Measurements from ENCODE around the gene CREBZF.
"Not testable (repeated sequence)": the region's sequence is repeated elsewhere in the genome, so short reads cannot be mapped to it uniquely, and the experiment has no call there.

The CREBZF gene

DNA sequence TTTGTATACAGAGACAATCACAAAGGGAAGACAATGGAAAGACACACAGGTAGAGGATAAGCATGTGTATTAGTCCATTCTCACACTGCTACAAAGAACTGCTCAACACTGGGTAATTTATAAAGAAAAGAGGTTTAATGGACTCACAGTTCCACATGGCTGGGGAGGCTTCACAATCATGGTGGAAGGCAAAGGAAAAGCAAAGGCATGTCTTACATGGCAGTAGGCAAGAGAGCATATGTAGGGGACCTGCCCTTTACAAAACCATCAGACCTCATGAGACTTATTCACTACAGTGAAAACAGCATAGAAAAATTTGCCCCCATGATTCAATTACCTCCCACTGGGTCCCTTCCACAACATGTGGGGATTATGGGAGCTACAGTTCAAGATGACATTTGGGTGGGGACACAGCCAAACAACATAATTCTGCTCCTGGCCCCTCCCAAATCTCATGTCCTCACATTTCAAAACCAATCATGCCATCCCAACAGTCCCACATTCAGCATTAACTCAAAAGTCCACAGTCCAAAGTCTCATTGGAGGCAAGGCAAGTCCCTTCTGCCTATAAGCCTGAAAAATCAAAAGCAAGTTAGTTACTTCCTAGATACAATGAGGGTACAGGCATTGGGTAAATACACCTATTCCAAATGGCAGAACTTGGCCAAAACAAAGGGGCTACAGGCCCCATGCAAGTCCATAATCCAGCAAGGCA lies 6.2 kb upstream of the CREBZF start:
- DNase-seq = not testable (repeated sequence)

DNA sequence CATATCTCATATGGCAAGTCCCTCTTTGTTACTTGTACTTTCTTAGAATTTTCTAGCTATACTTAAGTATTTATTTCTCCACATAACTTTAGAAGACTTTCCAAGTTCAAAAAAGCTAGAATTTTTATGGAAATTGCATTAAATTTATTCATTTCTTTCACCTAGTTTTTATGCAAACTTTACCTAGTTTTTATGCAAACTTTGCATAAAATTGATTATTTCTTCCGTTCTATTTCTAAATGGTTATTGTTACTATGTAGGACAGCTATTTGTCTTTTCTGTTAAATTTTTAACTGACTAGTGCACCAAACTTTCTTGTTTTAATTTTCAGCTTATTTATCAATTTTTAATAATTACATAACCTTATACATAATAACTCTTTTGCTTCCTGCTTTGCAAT lies 3.2 kb upstream of the CREBZF start:
- DNase-seq = no peak

DNA sequence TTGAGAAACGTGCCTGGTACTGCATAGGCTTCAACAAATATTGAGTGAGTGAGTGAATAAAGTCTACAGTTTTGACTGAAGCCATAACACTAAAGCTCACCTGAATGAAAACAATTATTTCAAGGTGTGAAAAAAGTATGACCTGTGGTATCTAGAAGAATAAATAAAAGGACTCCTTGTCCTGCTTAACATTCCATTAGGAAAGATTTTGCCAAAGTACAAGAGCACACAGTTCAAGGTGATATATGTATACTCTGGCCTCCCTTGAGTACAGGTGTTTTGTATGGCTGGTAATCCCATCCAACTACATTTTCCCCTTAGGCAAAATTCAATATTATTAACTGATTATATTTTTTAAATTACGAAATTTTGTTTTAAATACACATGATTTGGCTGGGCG lies 1.8 kb upstream of the CREBZF start:
- DNase-seq = no peak

DNA sequence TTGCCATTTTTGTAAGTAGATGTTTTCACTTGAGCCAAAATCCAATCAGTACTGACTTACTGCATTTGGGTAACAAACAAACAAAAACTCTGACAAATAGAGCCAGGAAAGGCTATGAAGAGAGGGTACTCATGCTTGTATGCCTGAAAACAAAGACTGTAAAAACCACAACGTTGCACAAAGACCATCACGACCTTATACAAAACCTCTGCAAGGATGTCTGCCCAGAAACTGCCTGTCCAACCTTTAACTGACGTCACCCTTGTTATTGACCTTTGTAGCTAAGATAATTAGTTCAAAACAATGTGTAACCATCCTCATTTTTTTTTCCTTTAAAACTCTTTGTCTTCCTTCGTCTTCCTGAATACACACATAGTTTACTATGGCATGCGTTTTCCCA lies 804 bp upstream of the CREBZF start:
- no peak for DNase-seq

DNA sequence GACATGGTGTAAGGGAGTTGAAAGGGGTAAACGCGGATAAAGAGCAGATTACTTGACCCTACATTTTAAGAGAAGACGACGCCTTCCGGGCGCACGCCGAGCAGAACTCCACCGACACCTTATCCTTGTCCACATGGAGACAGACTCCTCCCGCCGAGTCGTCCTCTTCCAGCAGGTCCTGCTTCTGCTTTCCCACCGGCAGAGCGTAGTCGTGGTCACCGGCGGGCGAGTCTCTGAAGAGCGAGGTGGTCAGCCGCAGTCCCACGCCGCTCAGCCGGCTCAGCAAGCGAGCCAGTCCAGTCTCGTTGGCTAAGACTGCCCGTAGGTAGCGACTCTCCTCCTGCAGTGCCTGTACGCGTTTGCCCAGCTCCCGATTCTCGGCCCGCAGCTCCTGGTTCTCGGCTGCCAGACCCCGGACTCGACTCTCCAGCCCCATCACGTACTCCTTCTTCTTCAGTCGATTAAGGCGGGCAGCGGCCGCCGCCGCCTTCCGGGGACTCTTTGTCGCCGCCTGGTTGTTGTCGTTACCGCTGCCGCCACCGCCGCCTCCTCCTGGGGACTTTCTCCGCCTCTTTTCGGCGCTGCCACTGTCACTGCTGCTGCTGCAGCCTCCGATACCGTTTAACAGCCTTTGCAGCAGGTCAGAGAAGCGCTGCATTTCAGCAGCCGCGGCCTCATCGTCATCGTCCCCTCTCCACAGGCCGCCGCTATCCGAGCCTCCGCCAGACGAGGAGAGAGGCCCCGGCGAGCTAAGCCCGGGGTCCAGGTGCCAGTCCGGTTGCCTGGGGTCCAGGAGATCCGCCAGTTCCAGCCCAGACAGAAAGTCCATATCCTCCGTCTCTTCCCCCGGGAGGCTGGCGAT lies 945 bp downstream of the CREBZF start:
- peak; percentile 82 for DNase-seq

DNA sequence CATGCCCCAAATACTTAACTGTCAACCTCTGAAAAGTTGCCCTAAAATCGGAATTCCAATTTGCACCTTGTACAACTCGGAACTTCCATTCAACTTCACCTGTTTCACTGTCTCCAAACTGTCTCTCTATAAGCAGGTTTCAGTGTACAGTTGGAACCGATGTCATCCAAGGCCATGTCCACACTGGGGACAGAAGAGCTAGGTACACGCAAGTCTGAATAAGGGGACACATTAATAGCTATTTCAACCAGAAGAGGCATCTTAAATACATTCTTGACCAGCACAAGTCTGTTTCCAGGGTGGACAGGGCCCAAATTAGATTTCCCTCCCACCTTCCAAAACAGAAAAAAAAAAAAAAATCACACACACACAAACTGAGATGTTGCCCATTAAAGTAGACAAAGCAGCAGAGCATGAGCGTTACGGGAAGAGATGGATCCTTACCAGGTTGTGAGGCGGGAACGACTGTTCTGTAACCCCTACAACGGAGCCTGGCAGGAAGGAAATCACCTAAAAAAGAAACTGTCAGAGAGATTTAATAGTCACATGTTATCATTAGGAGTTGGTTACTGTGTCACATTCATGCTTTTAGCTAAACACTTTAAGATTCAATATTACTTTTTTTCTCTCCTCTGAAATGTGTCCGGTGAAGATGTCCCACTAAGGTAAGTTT lies 1.7 kb downstream of the CREBZF start:
- DNase-seq = peak; percentile 52

DNA sequence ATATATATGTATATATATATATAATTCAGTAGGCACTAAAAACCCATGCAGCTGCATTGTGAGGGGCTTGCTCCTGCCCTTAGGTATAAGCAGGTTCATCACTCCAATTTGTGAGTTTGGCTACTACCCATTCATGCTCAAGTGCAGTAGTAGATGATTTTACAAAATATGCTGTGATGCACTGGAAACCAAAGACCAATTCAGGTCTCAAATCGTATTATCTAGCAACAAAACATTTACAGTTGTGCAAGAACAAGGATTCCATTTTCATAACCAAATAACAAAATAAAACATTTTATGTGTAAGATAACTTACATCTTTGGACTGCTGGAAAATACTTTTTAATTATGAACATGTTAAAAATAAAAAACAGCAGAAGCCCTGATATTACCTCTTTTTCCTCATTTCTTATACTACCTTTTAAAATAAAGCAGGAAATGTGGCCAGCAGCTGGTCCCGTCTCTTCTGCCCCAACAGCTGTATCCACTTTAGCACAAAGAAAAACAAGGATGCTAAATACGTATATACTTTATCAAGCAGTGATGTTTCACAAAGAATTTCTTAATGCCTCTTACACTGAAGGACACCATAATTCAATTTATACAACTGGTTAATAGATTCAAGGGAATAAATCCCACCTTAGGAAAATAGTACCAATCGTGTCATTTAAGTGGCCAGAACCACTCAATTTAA lies 2.8 kb downstream of the CREBZF start:
- peak; percentile 8 for DNase-seq

DNA sequence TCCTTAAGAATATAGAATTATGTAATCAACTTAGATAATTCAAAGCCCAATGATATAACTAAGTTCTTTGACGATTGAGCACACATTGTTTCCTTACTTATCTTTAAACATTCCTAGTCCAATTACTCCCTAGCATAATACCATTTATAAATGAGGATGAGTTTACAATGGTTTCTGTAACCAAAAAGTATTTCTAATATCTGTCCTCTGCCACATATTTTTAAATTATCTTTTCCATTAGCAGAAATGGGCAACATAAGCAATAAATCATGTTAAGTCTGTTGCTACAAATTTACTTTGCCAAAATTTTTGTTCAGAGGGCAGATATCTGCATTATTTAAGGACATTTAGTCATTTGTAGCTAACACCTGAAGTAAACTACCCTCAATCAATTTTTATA lies 6.7 kb downstream of the CREBZF start:
- DNase-seq = no peak

DNA sequence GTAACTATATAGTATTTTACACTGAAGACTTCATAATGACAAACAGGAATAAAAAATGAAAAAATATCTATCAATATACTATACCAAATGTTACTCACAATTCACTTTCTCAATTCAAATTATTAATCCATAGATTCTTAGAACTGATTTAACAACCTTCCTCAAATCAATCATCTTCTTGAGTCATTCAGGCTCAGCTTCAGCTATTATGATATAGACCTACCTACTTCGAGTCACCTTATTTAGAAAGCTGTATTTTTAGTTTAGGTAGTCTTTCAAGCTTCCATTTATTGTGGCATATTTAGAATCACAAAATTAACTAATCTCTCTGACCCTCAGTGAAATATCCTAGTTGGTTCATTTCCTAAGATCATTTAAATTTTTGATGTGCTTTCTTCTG lies 8.2 kb downstream of the CREBZF start:
- DNase-seq = no peak

DNA sequence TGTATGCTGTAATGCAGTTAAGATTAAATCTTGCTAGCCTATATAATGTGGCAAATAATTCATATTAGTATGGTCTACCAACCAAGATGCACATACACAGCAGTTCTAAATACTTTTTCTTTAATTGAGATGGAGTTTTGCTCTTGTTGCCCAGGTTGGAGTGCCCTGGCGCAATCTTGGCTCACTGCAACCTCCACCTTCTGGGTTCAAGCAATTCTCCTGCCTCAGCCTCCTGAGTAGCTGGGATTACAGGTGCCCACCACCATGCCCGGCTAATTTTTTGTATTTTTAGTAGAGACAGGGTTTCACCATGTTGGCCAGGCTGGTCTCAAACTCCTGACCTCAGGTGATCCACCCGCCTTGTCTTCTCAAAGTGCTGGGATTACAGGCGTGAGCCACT lies 10.6 kb downstream of the CREBZF start:
- DNase-seq = not testable (repeated sequence)

DNA sequence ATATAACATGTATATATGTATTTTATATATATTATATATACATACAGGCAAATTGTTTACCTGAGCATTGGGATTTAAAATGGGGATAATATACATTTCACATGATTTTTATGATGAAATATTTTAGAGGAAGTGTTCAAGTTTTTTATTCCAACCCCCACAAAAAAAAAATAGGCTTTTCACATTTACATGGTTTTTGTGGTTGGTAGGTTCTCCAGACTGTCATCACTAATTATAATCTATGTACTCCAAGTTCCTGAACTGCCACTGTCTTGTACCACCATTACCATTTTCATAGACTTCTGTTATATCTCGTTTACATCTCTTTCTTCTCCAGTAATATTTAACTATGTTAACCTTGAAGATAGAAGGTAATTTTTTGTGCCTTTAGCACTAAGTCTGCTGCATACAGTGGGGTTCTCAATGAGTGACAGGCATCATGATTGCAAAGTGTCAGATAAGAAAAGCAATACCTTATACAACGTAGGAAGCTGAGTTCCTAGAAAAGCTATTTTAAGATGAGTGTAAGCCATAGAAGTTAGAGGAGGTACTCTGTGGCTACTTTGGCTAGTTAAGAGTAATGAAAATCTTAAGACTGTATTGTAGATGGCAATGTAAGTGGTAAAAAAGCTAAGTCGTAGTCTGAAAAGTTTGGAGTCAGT lies 12.0 kb downstream of the CREBZF start:
- no peak for DNase-seq

DNA sequence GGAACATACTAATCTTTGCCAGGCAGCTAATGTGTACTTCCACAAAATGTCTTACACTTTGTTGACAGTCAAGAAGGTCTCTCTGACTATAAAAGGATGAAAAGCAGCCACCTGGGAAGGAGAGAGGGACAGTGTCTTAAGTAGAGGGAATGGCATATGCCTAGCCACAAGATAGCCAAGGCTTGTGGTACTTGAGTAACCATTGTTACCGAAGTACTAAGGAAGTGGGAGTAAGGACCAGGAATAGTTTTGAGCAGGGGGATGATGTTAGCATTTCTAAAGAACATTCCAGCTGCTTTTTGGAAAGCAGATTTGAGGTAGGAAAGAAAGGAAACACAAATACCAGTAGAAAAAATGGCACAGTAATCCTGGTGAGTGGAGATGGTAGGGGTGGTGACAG lies 13.8 kb downstream of the CREBZF start:
- no peak for DNase-seq

DNA sequence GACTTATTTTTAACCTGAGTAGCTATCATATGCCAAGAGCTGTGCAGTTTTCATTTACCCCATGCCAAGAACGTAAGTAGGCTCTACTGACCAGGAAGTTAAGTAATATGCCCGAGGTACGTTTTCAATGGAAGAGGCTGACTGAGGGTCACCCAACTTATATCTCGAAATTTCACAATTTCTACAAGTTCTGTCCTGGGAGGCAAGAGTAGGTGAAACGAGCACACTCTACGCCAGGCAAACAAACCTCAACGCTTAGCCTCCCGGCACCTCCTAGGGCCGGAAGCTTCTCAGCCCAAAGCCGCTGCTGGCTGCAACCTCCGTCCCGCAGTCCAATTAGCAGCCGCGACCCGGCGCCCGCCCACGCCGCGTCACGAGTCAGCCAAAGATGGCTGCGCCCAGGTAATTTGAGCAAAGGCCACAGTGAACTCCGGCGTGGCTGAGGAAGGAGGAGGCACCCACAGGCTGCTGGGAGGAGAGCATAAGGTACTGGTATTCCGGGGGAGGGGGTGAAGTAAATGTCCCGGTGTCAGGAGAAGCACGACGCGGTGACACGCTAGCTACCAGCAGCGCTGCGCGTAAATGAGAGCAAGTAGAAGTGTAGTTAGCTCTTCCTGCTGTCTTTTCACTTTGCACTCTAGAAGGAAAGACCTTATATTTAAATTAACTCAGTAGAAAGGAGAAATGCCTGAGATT lies 17.2 kb downstream of the CREBZF start, which contains the start of gene TMEM126A:
TMEM126A (plus strand) TSS at position 364 of the 696 bp plus-strand sequence. CDS start 2,289 bp downstream, outside the sequence.
- DNase-seq = peak; percentile 97

DNA sequence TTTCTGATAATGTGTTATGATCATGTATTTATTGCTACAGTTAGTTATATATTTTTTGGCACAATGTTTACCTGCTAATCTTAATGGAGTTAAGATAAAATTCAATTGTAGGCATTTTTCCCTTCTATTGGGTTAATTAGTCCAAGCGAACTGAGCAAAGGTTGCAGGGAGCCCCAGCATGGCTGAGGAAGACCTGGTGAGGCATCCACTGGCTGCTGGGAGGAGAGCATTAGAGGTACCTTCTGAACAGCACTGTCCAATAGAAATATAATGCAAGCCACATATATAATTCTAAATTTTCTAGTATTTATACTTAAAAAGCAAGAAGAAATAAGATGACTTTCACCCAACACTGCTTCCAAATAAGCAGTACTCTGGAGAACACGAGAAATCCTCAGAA lies 17.9 kb downstream of the CREBZF start:
- DNase-seq = peak; percentile 29

DNA sequence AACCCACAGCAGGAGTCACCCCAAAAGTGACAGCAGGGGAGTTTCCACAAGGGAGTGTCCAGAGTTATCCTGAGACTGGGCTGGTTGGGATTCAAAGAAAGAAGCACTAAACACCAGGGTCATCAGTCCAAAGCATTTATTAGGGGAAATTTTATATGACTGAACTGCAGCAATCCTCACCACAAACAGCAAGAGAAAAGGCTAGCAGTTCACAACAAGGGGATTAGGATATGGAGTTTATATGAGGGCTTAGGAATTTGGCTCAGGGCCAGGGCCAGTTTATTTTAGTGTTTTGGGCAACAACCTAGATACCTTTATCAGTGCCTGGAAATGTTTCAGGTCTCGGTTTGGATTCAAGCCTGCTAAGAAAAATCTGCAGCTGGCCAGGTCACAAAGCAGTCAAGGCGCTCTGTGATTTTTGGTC lies 21.7 kb downstream of the CREBZF start:
- peak; percentile 28 for DNase-seq

DNA sequence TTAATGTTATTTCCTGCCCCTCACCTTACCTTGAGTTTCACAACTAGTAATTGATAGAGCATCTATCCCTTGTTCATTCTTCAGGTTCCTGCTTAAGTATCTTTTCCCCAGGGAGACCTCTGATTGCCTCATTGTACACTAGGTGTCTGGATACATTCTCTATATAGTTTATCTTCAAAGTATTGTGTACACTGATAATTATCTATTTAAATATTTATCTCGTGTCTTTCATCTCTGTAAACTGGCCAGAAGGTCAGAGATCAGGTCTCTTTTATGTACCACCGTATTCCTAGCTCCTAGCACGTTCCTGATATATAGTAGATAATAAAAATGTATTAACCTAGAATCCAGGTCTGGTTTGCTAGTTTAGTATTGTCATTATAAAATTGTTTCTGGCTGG lies 30.2 kb downstream of the CREBZF start:
- DNase-seq = no peak

DNA sequence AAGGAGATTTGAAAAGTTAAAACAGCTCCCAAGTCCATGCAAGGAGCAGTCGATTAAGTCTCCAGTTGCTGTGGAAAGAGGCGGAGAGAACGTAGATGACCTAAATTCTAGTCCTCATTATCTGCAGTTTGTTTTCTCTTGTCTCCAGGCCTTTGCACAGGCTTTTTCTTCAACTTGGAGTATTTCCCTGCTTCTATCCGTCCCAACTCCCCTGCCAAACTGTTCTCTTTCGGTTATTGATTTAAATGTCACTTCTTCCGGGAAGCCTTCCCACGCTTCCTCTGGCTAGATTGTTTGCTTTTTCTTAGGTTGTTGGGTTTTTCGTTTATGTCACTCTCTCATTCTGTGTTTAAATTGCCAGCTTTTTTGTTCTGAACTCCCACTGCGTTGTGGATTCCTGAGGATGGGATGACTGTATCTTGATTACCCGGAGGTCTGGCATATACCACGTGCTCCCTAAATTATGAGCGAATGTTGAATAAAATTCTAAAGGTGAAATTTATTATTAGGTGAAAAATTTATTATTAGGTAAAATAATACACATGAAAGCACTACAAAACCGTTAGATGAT lies 36.1 kb downstream of the CREBZF start:
- no peak for DNase-seq

DNA sequence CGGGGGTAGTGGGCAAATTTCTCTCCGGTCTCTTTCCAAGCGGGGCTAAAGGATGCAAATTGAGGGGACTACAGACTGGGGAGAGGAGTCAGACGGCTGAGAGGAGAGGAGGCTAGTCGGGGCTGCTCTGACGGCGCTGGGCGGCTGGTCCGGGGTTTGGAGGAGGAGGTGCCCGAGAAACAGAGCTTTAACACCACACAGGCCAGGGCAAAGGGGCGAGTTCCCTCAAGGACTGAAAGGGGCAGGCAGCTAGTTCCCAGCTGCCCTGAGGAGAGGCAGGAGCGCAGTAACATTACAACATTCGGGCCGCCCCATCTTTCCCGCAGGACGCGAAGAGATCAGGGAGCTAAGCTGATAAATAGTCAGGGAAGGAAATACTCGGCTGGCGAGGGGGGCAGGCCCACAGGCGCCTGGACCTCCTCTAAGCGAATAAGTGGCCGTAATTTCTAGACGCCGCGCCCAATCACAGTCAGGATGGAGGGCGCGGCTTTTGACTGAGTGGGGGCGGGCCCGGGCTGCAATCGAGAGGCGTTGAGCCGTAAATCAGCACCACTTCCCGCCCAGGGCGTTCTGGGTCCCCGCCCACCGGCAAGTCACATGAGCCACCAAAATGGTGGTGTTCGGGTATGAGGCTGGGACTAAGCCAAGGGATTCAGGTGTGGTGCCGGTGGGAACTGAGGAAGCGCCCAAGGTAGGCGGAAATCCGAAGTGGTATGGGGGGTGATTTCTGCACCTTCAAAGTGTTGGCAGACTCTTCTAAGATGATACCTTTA lies 36.7 kb downstream of the CREBZF start, which contains the start of gene TMEM126B:
TMEM126B (plus strand) TSS at position 596 of the 773 bp plus-strand sequence; CDS start at position 611, 15 bp downstream.
- DNase-seq = peak; percentile 99

DNA sequence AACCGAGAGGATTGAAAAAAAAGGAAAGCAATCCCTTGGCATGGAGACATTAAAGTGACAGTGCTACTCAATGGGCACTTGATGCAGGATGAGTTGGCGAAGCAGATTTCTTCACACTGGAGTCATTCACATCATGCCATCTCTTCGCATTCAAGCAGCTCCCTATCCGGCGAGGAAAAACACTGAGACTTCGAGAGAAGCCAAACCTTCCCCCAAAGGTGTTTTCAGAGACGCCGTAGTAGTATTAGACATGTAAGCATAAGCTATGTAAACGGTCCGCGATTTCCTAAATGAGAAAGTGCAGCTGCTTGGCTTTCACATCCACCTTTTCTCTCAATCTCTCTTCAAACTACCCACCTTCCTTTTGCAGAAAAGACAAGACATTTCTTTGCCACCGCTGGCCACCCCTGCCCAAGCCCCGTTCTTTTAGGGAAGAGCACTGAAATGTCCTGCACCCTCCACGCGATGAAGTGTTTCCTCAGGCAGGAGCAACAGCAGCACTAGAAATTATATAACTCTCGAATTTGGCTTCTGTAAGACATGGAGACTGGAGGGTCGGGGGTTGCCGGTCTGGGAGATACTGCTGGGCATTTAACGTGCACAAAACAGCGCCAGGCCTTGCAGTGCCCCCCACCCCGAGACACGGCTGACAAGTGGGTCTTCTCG lies 37.5 kb downstream of the CREBZF start, which contains the start of gene DLG2:
DLG2 (minus strand) TSS at position 13 of the 666 bp plus-strand sequence.
- DNase-seq = peak; percentile 64

DNA sequence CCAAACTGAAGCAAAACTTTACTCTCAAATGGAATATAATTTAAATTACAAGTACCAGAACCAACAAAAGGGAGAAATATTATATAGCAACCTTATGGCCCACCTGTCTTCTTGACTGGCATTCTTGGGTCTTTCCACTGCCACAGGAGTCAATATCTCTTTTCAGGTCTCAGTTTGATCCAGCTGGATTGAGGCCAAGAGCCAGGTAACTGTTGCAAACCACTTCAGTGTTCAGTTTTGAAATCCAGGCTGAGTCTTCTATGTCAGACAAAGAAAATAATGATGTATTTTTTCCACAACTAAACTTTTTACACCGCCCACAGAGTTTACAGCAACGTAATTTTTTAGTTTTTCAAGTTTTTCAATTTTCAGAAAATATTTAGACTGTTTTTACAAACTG lies 38.4 kb downstream of the CREBZF start:
- DNase-seq = peak; percentile 45
